Lower leg skin (tissue), 3 donors: Measurements from ENCODE around the gene FAM47E.

Source experiments
- POLR2A ChIP-seq, 2 donors: fragments of 450-650 bp; IDR thresholded peaks; one replicate each; pipeline ENCODE4 v1.6.1; 2016 to 2017; ENCODE audit warnings: antibody characterized with exemption in 2 of 2, mild to moderate bottlenecking in 1 of 2, moderate library complexity in 1 of 2
- TF ChIP-seq, protein P1 (sequence below), 3 donors: fragments of 450-650 bp; IDR thresholded peaks; one replicate each; pipeline ENCODE4 v1.5.1; 2016; ENCODE audit warnings: antibody characterized with exemption in 3 of 3, mild to moderate bottlenecking in 3 of 3, moderate library complexity in 2 of 3

DNA sequence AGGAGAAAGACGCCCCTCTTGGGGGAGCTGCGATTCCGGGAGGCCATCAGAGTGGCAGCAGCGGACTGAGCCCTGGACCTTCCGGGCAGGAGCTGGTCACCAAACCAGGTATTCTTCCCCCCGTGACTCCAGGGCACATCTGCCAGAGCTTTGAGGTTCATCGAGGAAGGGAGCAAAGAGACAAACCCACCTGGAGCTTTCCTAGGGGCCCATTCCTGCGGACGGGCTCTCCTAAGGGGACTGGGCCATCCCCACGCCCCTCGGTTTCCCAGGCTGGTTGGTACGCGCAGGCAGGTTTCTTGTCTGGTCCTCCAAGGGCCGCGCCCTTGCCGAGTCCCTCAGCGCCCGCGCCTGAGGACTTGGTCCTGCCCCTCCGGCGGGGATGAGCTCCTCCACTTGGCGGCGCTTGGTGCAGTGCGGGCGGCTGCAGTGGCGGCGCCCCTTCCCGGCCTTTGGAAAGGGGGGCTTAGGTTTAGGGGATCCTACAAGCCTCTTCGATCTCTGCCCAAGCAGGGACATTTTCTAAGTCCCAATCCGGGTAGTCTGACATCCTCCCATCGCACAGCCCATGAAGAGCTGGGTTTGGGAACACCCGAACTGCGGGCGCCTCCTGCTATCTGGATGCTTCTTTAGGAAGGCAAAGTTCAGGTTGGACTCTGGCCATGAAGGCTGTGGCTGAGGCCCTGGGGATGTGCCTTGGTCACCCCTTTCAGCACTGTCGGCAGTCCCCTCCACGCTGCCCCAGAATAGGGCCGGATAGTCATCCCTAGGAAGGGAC is 55.5 kb downstream of the FAM47E start:
- TF ChIP-seq, protein P1, sequence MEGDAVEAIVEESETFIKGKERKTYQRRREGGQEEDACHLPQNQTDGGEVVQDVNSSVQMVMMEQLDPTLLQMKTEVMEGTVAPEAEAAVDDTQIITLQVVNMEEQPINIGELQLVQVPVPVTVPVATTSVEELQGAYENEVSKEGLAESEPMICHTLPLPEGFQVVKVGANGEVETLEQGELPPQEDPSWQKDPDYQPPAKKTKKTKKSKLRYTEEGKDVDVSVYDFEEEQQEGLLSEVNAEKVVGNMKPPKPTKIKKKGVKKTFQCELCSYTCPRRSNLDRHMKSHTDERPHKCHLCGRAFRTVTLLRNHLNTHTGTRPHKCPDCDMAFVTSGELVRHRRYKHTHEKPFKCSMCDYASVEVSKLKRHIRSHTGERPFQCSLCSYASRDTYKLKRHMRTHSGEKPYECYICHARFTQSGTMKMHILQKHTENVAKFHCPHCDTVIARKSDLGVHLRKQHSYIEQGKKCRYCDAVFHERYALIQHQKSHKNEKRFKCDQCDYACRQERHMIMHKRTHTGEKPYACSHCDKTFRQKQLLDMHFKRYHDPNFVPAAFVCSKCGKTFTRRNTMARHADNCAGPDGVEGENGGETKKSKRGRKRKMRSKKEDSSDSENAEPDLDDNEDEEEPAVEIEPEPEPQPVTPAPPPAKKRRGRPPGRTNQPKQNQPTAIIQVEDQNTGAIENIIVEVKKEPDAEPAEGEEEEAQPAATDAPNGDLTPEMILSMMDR (IDR thresholded peaks at IDR 0.05): no peak
- TF ChIP-seq POLR2A (IDR thresholded peaks at IDR 0.05): no peak
